ENCODE data around the gene ACTR3.

ACTR3 gene

GRCh38 chr2:113922335-113922734 lies 32.4 kb downstream of the ACTR3 start:
- DNase-seq (no peak), ATAC-seq (ENCODE audit: insufficient read depth, low read depth) (no peak)
- Histone ChIP-seq H3K79me2 (ENCODE audit: insufficient read depth, low read length) (peaks cover 80% of the 10 kb centered on the region), H3K27me3 (ENCODE audit: insufficient read depth, low read length, poor library complexity) (no peaks in the 10 kb centered on the region), H3K4me3 (ENCODE audit: low read depth in 1 of 2, low read length in 2 of 2) (no peak overlapping the region), H3K36me3 (ENCODE audit: insufficient read depth, low read length) (peaks cover 87% of the 10 kb centered on the region), H3K27ac (ENCODE audit: low read length) (no peak overlapping the region), H2AFZ (ENCODE audit: low read depth, low read length) (no peak overlapping the region), H3K4me1 (ENCODE audit: insufficient read depth, low read length) (no peaks in the 10 kb centered on the region), H3K9ac (ENCODE audit: low read depth, low read length) (no peak overlapping the region), H3K4me2 (ENCODE audit: insufficient read depth, low read length) (no peak overlapping the region), H4K20me1 (ENCODE audit: insufficient read depth, low read length) (peaks cover 27% of the 10 kb centered on the region), H3K9me3 (ENCODE audit: insufficient read depth, low read length, severe bottlenecking) (no peaks in the 10 kb centered on the region)
- TF ChIP-seq CTCF (IDR thresholded peaks at IDR 0.05; ENCODE audit: borderline replicate concordance, extremely low read depth, low read length, poor library complexity, severe bottlenecking) (no peak), EZH2 (IDR thresholded peaks at IDR 0.05; ENCODE audit: borderline replicate concordance, low read depth, low read length, severe bottlenecking) (no peak)

- Histone ChIP-seq H3K4me3 (ENCODE audit: low read depth in 1 of 2, low read length in 2 of 2) (no peak overlapping the region), H3K9ac (ENCODE audit: low read depth, low read length) (no peak overlapping the region), H3K27ac (ENCODE audit: low read length) (no peak overlapping the region), H3K79me2 (ENCODE audit: insufficient read depth, low read length) (peaks cover 75% of the 10 kb centered on the region), H3K4me2 (ENCODE audit: insufficient read depth, low read length) (no peak overlapping the region), H3K9me3 (ENCODE audit: insufficient read depth, low read length, severe bottlenecking) (no peaks in the 10 kb centered on the region), H2AFZ (ENCODE audit: low read depth, low read length) (no peak overlapping the region), H3K36me3 (ENCODE audit: insufficient read depth, low read length) (peaks cover 87% of the 10 kb centered on the region), H3K4me1 (ENCODE audit: insufficient read depth, low read length) (no peaks in the 10 kb centered on the region), H3K27me3 (ENCODE audit: insufficient read depth, low read length, poor library complexity) (no peaks in the 10 kb centered on the region), H4K20me1 (ENCODE audit: insufficient read depth, low read length) (peaks cover 23% of the 10 kb centered on the region)
- DNase-seq (no peak), ATAC-seq (ENCODE audit: insufficient read depth, low read depth) (no peak)
- TF ChIP-seq EZH2 (IDR thresholded peaks at IDR 0.05; ENCODE audit: borderline replicate concordance, low read depth, low read length, severe bottlenecking) = no peak
- no peak for TF ChIP-seq CTCF (IDR thresholded peaks at IDR 0.05; ENCODE audit: borderline replicate concordance, extremely low read depth, low read length, poor library complexity, severe bottlenecking)
Measured at GRCh38 chr2:113922784-113923183, 32.9 kb downstream of the ACTR3 start.

GRCh38 chr2:113925884-113926283 lies 36.0 kb downstream of the ACTR3 start:
- H3K27me3 ChIP-seq (ENCODE audit: insufficient read depth, low read length, poor library complexity) = no peaks in the 10 kb centered on the region
- peaks cover 27% of the 10 kb centered on the region for H4K20me1 ChIP-seq (ENCODE audit: insufficient read depth, low read length)
- H3K36me3 ChIP-seq (ENCODE audit: insufficient read depth, low read length) = peaks cover 84% of the 10 kb centered on the region
- DNase-seq (no peak), ATAC-seq (ENCODE audit: insufficient read depth, low read depth) (no peak)
- H3K9ac ChIP-seq (ENCODE audit: low read depth, low read length) = no peak overlapping the region
- no peak overlapping the region for H3K4me2 ChIP-seq (ENCODE audit: insufficient read depth, low read length)
- TF ChIP-seq CTCF (IDR thresholded peaks at IDR 0.05; ENCODE audit: borderline replicate concordance, extremely low read depth, low read length, poor library complexity, severe bottlenecking) (no peak), EZH2 (IDR thresholded peaks at IDR 0.05; ENCODE audit: borderline replicate concordance, low read depth, low read length, severe bottlenecking) (no peak)
- H3K4me3 ChIP-seq (ENCODE audit: low read depth in 1 of 2, low read length in 2 of 2) = no peak overlapping the region
- no peaks in the 10 kb centered on the region for H3K4me1 ChIP-seq (ENCODE audit: insufficient read depth, low read length)
- H3K27ac ChIP-seq (ENCODE audit: low read length) = no peak overlapping the region
- peaks cover 63% of the 10 kb centered on the region for H3K79me2 ChIP-seq (ENCODE audit: insufficient read depth, low read length)
- H3K9me3 ChIP-seq (ENCODE audit: insufficient read depth, low read length, severe bottlenecking) = no peaks in the 10 kb centered on the region
- no peak overlapping the region for H2AFZ ChIP-seq (ENCODE audit: low read depth, low read length)

- Histone ChIP-seq H4K20me1 (ENCODE audit: insufficient read depth, low read length) (peaks cover 27% of the 10 kb centered on the region), H3K9ac (ENCODE audit: low read depth, low read length) (no peak overlapping the region), H2AFZ (ENCODE audit: low read depth, low read length) (no peak overlapping the region), H3K9me3 (ENCODE audit: insufficient read depth, low read length, severe bottlenecking) (no peaks in the 10 kb centered on the region), H3K79me2 (ENCODE audit: insufficient read depth, low read length) (peaks cover 58% of the 10 kb centered on the region), H3K4me3 (ENCODE audit: low read depth in 1 of 2, low read length in 2 of 2) (no peak overlapping the region), H3K4me2 (ENCODE audit: insufficient read depth, low read length) (no peak overlapping the region), H3K27ac (ENCODE audit: low read length) (no peak overlapping the region), H3K36me3 (ENCODE audit: insufficient read depth, low read length) (peaks cover 86% of the 10 kb centered on the region), H3K4me1 (ENCODE audit: insufficient read depth, low read length) (no peaks in the 10 kb centered on the region), H3K27me3 (ENCODE audit: insufficient read depth, low read length, poor library complexity) (no peaks in the 10 kb centered on the region)
- DNase-seq (no peak), ATAC-seq (ENCODE audit: insufficient read depth, low read depth) (no peak)
- TF ChIP-seq CTCF (IDR thresholded peaks at IDR 0.05; ENCODE audit: borderline replicate concordance, extremely low read depth, low read length, poor library complexity, severe bottlenecking) (no peak), EZH2 (IDR thresholded peaks at IDR 0.05; ENCODE audit: borderline replicate concordance, low read depth, low read length, severe bottlenecking) (no peak)
Measured at GRCh38 chr2:113926314-113926713, 36.4 kb downstream of the ACTR3 start.

Data from DND-41 (cell line).